ENCODE data around the gene TMEM95.

Gene TMEM95, protein sequence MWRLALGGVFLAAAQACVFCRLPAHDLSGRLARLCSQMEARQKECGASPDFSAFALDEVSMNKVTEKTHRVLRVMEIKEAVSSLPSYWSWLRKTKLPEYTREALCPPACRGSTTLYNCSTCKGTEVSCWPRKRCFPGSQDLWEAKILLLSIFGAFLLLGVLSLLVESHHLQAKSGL

DNA sequence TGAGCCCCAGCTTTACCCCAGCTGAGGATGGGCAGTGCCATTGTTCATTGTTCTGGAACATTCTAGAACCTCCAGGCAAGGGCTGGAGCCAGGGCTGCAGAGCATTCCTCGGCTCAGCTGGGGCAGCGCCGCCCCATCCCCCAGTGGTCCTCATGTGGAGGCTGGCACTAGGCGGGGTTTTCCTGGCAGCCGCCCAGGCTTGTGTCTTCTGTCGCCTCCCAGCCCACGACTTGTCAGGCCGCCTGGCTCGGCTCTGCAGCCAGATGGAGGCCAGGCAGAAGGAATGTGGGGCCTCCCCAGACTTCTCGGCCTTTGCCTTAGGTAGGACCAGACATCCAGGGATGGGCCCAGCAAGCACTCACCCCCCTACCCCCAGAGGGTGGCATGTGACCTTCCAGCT is at the start of gene TMEM95:
TSS of gene TMEM95 (plus strand) at position 104 of the 400 bp plus-strand sequence. CDS start at position 153, 49 bp downstream.
- no peak for DNase-seq (ENCODE audit: low spot score)

DNA sequence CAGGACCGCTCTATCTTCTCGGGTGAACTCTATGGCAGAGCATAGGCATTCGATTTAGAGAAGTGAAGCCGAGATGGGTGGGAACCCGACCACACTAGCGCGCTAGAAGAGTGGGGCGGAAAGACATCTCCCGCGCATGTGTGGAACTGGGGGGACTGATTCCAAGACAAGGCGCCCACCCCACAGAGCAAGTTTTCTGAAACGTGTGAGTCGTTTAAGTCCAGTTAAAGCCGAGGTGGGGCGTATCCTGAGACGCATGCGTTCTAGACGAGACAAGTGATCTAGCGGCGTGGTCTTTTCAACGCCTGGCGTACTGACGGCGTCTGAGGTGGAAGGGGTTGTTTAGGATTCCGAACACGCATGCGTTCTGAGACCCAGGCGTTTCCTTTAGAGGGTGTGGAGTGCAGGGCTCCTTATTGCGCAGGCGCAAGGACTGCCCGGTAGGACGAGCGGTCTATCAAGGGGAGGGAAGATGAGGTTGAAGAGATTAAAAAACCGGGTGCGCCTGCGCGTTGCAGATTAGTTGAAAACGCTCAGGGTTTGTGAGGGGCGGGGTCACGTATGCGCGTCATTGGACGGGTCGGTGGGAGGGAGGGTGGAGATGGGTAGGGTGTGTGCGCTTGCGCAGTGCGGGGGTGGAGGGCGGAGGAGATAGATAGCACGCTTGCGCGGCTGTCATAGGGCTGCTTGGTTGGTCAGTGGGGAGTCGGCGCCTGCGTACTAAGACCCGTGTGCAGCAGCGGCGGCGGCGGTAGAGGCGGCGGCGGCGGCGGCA is 47.9 kb upstream of the TMEM95 start, which contains the start of gene EIF5A:
TSS of gene EIF5A (plus strand) at position 718 of the 775 bp plus-strand sequence. CDS start 2,008 bp downstream, outside the sequence.
- peak; percentile 90 for DNase-seq (ENCODE audit: low spot score)

- peak; percentile 41 for DNase-seq (ENCODE audit: low spot score)
These were observed 47.0 kb upstream of the TMEM95 start for GRCh38 chr17:7307686-7308624.

DNA sequence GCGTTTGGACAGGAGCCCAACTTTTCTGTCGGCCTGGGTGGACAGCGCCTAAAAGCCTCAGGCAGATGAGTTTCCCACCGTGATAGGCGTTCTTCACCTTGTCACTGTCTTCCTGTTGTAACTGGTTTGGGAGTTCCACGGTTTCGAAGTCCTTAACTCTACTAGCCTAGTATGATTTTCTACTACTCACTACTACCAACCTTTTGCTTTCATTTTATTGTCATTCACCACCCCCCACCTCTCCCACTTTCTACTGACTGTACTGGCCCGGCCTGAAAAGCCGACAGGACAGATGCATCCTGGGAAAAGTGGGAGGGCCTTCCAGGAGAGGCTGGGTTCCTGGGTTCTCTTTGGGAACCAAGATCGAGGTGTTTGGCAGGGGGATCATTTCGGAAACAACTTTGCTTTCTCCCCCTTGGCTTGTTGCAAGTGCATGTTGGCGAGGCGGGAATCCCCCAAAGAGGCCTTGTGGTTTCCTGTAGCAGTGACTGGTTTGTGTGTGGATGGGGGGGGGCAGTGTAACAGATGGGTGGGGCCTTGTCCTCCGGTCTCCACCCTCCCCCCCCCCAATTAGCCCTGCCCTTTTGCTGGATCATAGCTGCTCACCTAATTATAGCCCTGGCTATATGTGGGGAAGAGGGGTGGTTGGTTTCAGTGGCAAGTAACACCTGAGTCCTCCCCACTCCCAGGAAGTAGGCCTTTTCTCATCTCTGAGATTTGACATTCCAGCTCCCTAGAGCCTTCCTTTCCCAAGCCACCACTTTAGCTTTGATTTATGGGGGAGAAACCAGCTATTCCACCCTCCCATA is 46.1 kb upstream of the TMEM95 start:
- DNase-seq (ENCODE audit: low spot score): peak; percentile 54

- DNase-seq (ENCODE audit: low spot score): no peak
These were observed 45.3 kb upstream of the TMEM95 start for GRCh38 chr17:7309628-7310027.

- no peak for DNase-seq (ENCODE audit: low spot score)
These were observed 43.7 kb upstream of the TMEM95 start for GRCh38 chr17:7311110-7311705.

DNA sequence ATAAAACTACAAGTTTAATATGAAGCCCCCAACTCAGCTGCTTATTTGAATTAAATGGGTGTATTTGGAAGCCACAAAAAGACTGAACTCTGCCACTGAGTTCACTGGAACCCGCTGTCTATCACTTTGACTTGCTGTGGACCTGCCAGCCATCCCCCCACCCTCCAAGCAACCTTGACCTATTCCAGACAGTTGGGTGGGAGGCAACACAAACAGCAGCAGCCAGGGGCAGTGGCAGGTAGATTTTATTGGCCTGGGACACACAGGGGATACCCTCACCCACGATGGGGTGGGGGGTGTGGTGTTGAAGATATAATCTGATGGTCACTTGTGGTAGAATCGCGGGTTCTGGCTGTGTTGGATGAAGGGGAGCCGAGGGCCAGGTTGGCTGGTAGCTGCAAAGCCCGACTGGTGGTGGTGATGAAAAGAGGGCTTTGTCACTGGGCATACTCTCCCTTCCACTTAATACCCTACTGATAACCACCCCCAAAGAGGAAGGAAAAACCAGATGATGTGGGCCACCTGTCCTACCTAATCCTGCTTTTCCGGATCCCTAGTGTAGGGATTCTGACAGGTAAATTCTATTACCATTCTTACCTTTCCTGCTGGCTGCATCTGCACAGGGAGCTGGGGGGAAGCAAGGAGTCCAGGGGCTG is 42.4 kb upstream of the TMEM95 start:
- no peak for DNase-seq (ENCODE audit: low spot score)

- no peak for DNase-seq (ENCODE audit: low spot score)
These were observed 41.7 kb upstream of the TMEM95 start for GRCh38 chr17:7313088-7313889.

- DNase-seq (ENCODE audit: low spot score): no peak
These were observed 40.9 kb upstream of the TMEM95 start for GRCh38 chr17:7313890-7314718.

DNA sequence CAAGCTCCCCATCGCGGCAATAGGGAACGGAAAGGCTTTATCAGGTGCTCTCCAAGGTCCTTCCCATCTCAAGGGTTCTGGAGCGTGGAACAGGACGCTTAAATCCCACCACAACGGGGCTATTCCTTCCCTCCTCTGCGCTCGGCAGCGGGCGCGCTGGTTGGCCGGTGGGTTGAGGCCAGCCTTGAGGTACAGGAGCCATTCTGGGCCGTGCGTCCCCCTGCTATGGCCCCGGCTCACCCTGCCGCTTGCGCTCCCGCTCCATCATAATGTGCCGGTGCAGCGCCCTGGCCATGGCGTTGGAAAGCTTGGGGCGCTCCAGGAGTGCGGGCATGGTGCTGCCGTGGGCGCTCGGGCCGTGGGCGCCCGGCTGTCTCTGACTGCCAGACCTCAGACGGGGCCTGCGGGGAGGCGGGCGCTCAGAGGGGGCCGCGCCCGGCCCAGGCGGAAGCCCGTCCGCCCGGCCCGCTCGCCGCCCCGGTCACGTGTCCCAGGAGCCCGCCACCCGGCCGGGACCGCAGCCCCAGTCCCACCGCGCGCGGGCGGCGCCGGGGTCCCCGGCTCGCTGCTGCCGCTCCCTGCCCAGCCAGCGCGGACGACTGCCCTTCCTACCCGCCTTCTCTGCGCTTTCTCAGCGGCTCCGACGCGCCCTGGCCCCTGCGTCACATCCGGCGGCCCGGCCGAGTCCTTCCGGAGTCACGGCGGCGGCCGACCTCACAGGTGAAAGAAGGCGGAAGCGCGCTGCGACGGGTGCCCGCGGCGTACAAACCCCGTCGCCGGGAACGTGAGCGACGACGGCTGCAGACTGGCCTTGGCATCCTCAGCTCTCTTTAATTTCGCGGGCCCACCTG is 40.0 kb upstream of the TMEM95 start, which contains the start of gene GPS2:
TSS of gene GPS2 (minus strand) at position 642 of the 851 bp plus-strand sequence. CDS start at position 334, 308 bp downstream.
- peak; percentile 89 for DNase-seq (ENCODE audit: low spot score)

DNA sequence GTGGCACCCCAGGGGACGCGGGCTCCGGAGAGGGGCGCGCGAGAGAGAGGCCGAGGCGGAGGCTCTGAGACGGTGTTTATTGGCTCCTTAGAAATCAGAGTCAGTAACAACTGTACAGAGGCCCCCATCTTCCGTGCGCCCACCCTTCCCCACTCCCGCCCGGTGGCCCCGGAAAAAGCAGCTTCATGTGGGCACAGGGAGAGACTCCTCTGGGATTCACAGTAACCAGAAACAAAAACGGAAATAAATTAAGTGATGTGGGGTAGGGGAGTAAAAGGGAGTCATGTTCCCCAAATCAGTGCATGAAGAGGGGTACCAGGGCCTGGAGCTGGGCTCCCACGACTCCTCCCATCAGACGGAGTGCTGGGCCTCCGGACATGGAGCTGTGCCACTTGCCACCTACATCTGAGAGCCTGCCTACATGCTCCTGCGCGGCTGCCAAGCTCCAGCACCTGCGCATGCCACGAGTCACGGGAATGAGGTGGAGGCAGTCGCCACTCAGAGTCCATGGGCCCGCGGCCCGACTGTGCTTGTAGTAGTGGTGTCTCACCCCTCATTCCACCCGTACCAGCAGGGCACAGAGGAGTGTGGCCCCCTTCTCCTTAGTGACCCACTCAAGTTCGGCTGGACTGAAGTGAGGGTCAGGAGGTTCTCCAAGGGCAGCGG is 39.3 kb upstream of the TMEM95 start:
- no peak for DNase-seq (ENCODE audit: low spot score)

DNA sequence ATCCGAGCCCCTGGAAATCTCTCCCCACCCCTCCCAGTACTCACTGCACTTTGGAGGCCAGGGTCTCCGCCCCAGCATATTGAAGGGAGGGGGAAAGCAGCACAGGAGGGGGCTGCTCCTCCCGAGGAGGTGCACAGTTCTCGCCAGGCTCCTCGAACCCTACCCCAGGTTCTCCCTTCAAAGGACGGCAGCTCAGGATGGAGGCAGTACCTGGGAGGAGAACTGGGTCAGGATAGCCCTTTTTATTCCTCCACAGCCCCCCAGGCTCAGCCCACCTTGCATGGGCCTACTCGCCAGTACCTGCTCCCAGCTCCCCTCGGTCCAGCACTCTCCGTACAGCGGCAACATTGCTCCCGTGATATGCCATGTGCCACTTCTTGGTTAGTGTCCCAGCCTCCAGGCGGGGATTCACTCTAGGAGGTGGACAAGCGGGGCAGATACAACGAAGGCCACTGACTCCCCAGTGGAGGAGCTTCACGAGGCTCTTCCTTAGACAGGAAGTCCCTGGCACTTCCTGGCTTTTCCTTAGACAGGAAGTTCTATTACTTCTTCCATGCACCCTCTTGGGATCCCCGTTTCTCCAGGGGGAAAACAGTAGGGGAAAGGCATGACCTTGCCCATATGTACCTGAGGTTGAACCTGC is 37.7 kb upstream of the TMEM95 start:
- no peak for DNase-seq (ENCODE audit: low spot score)

DNA sequence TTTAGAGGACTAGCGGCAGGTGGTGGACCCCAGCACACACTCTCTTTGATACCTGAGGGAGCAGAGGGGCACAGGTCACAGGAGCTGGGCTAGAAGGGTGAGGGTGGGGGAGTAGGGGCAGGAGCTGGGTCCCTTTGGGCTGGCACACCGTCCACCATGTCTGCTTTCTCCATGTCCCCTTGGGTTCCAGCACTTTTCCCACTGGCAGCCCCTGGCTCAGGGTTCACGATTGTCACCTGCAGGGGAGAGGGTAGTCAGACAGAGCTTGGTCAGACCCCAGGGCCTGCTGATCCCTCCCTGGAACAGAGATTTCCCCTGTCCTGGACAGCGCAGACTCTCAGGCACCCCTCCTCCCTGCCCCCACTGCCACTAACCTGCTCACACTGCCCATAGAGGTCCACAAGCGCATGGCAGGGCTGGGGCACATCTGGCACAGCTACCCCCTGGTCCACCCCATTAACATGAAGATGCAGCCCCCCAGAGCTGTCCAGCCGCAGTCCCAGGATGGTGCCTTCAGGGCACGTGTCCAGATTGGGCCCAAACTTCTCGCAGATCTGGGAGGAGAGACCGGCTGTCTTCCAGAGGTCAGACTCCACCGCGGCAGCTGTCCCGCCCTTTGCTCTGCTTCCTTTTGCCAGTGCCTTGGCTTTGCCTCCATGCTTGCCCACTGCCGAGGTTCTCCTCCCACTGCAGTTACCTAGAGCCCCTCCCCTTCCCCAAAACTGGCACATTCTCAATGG is 36.7 kb upstream of the TMEM95 start:
- no peak for DNase-seq (ENCODE audit: low spot score)

DNA sequence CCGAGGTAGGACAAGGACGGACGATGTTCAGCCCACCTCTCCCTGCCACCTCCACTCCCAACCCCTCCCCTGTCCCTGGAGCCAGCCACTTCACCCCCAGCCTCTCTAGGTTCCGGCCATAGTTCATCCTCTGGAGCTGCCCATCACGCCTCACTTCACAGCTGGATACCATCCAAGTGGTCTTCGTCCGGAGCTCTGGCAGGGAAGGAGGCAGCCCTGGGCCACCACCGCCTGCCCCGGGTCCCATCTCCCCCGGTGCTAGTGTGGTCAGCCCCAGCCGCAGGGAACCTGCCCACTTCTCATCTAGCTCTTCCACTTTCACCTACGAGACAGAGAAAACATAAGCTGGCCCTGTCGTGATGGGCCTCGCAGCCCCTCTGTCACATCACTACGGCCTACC is 33.5 kb upstream of the TMEM95 start:
- DNase-seq (ENCODE audit: low spot score): no peak

DNA sequence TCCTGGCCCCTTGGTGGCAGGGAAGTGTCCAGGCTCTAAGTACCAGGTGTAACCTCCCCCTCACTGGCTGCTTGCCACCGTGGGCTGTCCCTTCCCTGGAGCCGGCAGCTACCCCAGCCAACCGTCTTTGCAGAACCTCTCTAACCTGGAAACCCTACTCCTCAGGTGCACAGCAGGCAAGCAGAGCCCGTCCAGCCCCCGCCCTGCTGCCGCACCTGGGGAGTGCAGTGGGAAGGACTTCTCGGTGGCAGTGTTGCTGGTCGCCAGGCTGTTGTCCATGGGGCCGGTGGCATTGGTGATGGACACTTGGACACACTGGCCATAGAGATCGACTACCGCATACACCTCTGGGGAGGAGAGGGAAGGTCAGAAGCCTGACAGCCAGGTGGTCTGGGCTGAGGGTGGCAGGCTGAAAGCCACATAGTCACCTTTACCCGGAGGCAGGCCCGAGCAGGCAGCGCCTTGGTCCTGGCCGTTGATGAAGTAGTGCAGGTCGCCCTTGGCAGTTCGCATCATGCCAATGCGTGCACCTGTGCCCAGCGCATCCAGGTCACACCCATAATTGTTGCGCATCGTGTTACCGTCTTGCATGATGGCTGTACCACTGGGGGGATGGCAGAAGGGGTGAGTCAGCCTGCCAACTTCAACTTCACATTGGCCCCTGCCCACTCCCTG is 32.3 kb upstream of the TMEM95 start:
- DNase-seq (ENCODE audit: low spot score): no peak
